Smooth muscle cell (in vitro differentiated cells): ENCODE measurements around the gene RAPSN. TPM values are rescaled to one million over a fixed set of nuclear protein-coding genes. Genes with fewer than 3 reads are reported as not detected.

Experiments
- DNase-seq: peaks from one replicate; lab custom pipeline; 2025; ENCODE audit not compliant: unreplicated experiment; lab: John Stamatoyannopoulos, UW
- H2AFZ ChIP-seq: fragments of 200-600 bp; sonication (generic); 2 replicates; pipeline ENCODE4 v1.6.0; 2016; ENCODE audit warnings: antibody characterized with exemption, low read depth, mild to moderate bottlenecking
- H3F3A ChIP-seq: fragments of 200-600 bp; sonication (generic); 2 replicates; pipeline ENCODE4 v1.6.0; 2017; ENCODE audit warnings: antibody characterized with exemption, low read depth
- H3K27ac ChIP-seq: fragments of 200-600 bp; sonication (generic); 2 replicates; pipeline ENCODE4 v1.5.1; 2016; ENCODE audit warnings: low read depth, mild to moderate bottlenecking
- H3K27me3 ChIP-seq: fragments of 200-600 bp; sonication (generic); 2 replicates; pipeline ENCODE4 v1.6.1; 2016; ENCODE audit warnings: low read depth, mild to moderate bottlenecking
- H3K36me3 ChIP-seq: fragments of 200-600 bp; sonication (generic); 2 replicates; pipeline ENCODE4 v1.5.1; 2016; ENCODE audit warnings: low read depth
- H3K4me1 ChIP-seq: fragments of 200-600 bp; sonication (generic); 2 replicates; pipeline ENCODE4 v1.5.1; 2016; ENCODE audit warnings: low read depth
- H3K4me2 ChIP-seq: fragments of 200-600 bp; sonication (generic); 2 replicates; pipeline ENCODE4 v1.6.0; 2016; ENCODE audit warnings: mild to moderate bottlenecking
- H3K4me3 ChIP-seq: fragments of 200-600 bp; sonication (generic); 2 replicates; pipeline ENCODE4 v1.5.1; 2016; ENCODE audit warnings: mild to moderate bottlenecking
- H3K79me2 ChIP-seq: fragments of 200-600 bp; sonication (generic); 2 replicates; pipeline ENCODE4 v1.6.0; 2016; ENCODE audit warnings: low read depth, mild to moderate bottlenecking
- H3K9ac ChIP-seq: fragments of 200-600 bp; sonication (generic); 2 replicates; pipeline ENCODE4 v1.6.0; 2016; ENCODE audit warnings: low read depth
- H3K9me3 ChIP-seq: fragments of 200-600 bp; sonication (generic); replicated peaks from 2 replicates; pipeline ENCODE4 v1.5.1; 2016; ENCODE audit warnings: low read depth
- H4K20me1 ChIP-seq: fragments of 200-600 bp; sonication (generic); 2 replicates; pipeline ENCODE4 v1.6.0; 2016; ENCODE audit warnings: low read depth
- WGBS: methylation state at CpG from one replicate; pipeline ENCODE4 v1.1.7; 2016; ENCODE audit warnings: low lambda C conversion rate; 5-methylcytosine and 5-hydroxymethylcytosine counted together
- polyA plus RNA-seq: library from polyadenylated mRNA; unstranded; fragments of >200 nt; fragmentation: Nextera tagmentation; extraction: Ambion mirVana; gene quantifications from 2 replicates; pipeline ENCODE4 v1.2.1, GENCODE V29; 2016
- total RNA-seq: library from RNA; depleted of rRNA; stranded (reverse); fragments of >200 nt; gene quantifications from 2 replicates; pipeline ENCODE4 v1.2.3, GENCODE V29; 2014
- TF ChIP-seq, protein P1 (sequence below): fragments of 200-600 bp; sonication (generic); IDR thresholded peaks from 2 replicates; pipeline ENCODE4 v1.5.1; 2017; ENCODE audit warnings: borderline replicate concordance, mild to moderate bottlenecking, antibody characterized with exemption; ENCODE audit not compliant: insufficient read depth, poor library complexity, severe bottlenecking

Gene RAPSN
- total and polyA plus RNA-seq, 2 experiments from 2014 or later: 0.41 TPM; not detected in 1

DNA sequence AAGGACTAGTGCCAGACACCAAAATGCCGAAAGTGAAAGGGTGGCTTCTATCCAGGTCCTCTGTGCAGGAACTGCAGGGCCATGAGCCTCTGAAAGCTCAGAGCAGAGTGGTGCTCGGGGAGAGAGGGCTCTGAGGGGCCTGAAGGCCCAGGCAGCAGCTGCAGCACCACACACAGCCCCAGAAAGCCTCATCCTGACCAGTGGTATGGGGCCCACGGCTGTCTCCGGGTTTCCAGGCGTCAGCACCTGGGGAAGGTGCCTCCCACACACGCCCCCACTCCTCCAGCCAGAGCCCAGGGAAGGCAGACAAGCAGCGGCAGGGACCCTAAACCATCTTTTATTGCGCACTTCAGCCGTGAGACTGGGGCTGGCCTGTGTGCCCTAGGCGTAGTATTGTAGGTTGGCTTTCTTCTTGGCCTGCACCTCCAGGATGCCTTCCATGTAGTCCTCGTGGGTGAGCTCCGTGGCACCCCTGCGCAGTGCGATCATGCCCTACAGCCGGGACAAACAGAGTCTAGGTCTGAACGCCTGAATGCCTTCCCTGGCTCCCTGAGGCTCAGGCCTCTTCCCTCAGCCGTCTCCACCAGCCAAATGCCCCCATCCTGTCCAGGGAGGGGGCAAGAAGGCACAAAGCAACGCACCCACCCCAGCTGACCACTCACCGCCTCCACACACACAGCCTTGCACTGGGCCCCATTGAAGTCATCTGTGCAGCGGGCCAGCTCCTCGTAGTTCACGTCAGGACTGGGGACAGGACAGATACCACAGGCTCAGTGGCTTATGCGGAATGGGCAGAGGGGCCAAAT is 30.3 kb downstream of the RAPSN start:
- Histone ChIP-seq H3K36me3 (no peaks in the 10 kb centered on the region), H3K27ac (peak overlapping the region; percentile 81)
- 96% methylated on average over 23 of the region's 23 CpGs for WGBS

DNA sequence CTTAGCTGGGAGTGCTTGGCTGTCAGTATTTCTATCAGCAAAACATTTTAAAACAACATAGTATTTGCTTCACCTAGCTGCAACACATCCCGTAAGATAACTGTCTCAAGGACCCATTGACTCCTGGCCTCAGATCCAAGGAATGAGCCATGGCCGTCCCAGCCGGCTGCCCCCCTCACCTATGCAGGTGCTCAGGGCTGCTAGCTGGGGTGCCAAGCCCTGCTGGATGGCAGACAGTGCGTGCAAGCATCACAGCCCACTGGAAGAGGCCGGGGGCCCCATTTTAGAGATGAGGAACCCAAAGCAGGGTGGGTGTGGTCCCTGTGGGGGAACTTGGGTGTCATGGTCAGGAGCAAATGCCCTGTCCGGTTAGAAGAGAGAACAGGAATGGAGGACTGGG is 31.2 kb downstream of the RAPSN start:
- TF ChIP-seq, protein P1, sequence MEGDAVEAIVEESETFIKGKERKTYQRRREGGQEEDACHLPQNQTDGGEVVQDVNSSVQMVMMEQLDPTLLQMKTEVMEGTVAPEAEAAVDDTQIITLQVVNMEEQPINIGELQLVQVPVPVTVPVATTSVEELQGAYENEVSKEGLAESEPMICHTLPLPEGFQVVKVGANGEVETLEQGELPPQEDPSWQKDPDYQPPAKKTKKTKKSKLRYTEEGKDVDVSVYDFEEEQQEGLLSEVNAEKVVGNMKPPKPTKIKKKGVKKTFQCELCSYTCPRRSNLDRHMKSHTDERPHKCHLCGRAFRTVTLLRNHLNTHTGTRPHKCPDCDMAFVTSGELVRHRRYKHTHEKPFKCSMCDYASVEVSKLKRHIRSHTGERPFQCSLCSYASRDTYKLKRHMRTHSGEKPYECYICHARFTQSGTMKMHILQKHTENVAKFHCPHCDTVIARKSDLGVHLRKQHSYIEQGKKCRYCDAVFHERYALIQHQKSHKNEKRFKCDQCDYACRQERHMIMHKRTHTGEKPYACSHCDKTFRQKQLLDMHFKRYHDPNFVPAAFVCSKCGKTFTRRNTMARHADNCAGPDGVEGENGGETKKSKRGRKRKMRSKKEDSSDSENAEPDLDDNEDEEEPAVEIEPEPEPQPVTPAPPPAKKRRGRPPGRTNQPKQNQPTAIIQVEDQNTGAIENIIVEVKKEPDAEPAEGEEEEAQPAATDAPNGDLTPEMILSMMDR: no peak
- Histone ChIP-seq H3K9ac (no peak overlapping the region), H3K79me2 (no peaks in the 10 kb centered on the region), H3K27me3 (no peaks in the 10 kb centered on the region), H4K20me1 (no peaks in the 10 kb centered on the region), H3K36me3 (no peaks in the 10 kb centered on the region), H3K4me2 (no peak overlapping the region), H3F3A (peaks cover 23% of the 10 kb centered on the region), H2AFZ (no peak overlapping the region), H3K4me1 (peaks cover 7% of the 10 kb centered on the region), H3K9me3 (no peaks in the 10 kb centered on the region), H3K27ac (peak overlapping the region; percentile 81), H3K4me3 (no peak overlapping the region)
- WGBS: 90% methylated on average over 6 of the region's 6 CpGs
- DNase-seq: no peak

More for the DNA sequence above, 30.3 kb downstream of the RAPSN start:
- DNase-seq: no peak
- H4K20me1 ChIP-seq: no peaks in the 10 kb centered on the region
- H3K79me2 ChIP-seq: no peaks in the 10 kb centered on the region
- no peak overlapping the region for H3K4me3 ChIP-seq
- H3K27me3 ChIP-seq: no peaks in the 10 kb centered on the region
- H3K4me2 ChIP-seq: no peak overlapping the region
- H3F3A ChIP-seq: peaks cover 21% of the 10 kb centered on the region
- H2AFZ ChIP-seq: no peak overlapping the region
- TF ChIP-seq, protein P1: no peak
- no peaks in the 10 kb centered on the region for H3K9me3 ChIP-seq
- no peak overlapping the region for H3K9ac ChIP-seq
- H3K4me1 ChIP-seq: peaks cover 7% of the 10 kb centered on the region

DNA sequence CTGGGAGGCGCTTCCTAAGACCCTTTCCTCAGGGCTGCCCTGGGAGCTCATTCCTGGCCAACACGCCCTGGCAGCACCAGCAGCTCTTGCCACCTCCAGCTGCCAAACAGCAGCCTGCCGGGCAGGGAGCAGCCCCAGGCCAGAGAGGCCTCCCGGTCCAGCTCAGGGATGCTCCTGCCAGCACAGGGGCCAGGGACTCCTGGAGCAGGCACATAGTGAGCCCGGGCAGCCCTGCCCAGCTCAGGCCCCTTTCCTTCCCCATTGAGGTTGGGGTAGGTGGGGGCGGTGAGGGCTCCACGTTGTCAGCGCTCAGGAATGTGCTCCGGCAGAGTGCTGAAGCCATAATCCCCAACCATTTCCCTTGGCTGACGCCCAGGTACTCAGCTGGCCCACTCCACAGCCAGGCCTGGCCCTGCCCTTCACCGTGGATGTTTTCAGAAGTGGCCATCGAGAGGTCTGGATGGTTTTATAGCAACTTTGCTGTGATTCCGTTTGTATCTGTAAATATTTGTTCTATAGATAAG is 32.9 kb downstream of the RAPSN start:
- Histone ChIP-seq H2AFZ (no peak overlapping the region), H3K4me3 (no peak overlapping the region), H3K79me2 (peaks cover 12% of the 10 kb centered on the region), H3K9me3 (no peaks in the 10 kb centered on the region), H3F3A (peaks cover 28% of the 10 kb centered on the region), H3K4me1 (peaks cover 7% of the 10 kb centered on the region), H3K36me3 (no peaks in the 10 kb centered on the region), H3K9ac (peak overlapping the region; percentile 18), H3K27me3 (no peaks in the 10 kb centered on the region), H3K4me2 (peak overlapping the region; percentile 58), H4K20me1 (peaks cover 12% of the 10 kb centered on the region), H3K27ac (peak overlapping the region; percentile 81)
- DNase-seq: peak; percentile 32
- WGBS: 26% methylated on average over 13 of the region's 13 CpGs
- TF ChIP-seq, protein P1: no peak
